ENCODE data around the gene UGT1A10.

UGT1A10 gene

DNA sequence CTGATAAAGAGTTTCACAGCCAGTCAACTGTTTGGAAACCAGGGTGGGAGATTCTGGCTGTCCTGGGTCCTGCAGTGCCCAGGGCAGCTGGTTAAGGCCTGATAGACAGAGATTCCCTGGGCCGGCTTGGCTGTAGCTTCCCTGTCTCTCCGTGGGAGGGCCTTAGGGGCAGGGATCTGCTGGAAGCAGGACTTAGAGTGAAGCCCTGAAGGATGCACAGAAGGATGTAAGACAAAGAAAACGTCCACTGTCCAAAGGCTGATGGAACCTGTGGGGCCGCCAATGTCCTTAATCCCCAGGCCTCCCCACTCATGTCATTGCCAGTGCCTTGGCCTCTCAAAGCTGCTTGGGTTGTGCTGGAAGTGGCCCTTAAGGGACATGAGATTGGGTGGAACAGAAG is 174.8 kb downstream of the UGT1A10 start:
- no peak for DNase-seq

DNA sequence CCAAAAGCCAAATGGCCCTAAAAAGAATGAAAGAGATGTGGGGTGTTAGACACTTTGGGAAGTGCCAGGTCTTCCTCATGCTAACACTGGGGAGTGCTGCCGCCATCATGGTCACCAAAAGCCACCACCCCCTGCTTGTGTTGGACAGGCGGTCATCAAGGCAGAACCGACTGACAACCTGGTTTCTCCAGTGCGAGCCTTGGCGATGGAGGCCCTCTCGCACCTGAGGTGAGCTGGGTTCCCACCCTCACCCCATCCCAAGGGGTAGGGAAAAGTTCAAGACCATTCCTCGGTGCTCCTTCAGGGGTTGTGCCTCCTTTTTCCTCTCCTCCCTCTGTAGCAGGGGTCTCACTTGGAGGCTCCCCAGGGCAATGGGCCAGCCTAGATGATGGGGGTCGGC is 175.5 kb downstream of the UGT1A10 start:
- DNase-seq: no peak

DNA sequence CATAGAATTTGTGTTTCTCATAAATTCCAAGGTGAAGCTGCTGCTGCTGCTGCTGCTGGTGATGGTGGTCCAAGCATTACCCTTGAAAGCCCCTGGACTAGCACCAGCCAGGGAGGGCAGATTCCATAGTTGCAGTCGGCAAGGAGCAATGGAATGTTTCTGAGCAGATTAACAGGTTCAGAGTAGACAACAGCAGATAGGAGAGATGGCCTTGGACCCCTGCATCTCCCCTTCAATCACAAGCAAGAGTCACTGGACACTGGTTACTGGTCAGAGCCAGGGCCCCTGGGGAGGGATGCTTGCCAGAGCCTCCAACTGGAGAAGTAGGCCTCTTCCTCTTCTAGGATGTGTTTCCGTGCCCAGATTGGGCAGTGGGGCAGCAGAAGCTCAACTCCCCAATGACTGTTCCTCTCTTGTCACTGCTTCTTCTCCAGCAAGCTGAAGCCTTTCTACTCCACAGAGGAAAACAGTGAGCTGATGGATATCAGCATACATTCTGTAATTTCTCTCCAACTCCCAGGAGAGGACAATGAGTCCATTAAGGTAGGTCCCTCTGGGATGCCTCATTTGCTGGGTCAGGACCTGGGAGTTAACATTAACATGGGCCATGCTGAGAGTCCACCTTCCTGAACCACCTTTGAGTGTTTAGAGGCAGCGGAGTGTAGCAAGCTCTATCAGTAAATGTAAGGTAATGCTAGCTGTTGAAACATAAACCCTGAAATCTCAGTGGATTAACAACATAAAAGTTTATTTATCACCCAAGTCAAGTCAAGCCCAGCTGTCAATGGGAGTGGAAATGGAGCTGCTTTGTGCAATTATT is 177.2 kb downstream of the UGT1A10 start:
- DNase-seq: no peak

DNA sequence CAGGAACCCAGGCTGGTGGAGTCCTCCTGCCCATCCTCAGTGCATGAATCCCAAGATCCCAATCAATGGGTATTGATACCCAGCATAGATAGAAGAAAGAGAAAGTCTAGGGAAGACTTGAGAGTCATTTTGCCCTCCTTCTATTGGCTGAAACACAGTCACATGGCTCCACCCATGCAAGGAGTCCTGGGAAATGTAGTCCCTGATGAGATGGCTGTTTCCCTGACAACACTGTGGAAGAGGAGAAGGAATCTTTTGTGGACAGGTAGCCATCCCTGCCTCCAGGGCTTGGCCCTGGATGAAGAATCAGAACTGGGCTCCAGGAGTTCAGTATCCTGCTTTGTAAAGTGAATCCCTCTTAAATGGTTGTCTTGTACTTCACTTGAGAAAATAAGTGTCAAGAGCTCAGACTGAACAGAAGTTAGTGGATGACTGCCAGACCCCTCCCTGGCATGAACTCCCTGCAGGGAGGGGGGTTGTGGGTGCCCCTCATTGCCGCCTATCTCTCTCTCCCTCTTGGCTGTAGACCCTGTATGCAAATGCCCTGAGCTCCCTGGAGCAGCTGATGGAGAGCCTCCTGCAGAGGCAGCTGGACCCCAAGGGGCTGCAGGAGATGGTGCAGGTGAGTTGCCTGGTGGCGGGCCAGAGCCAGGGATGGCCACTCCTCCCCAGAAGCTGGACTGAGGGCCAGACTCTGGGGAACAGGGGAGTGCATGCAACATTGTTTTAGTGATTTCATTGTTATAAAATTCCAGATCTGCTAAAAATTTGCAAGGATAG is 178.0 kb downstream of the UGT1A10 start:
- no peak for DNase-seq

DNA sequence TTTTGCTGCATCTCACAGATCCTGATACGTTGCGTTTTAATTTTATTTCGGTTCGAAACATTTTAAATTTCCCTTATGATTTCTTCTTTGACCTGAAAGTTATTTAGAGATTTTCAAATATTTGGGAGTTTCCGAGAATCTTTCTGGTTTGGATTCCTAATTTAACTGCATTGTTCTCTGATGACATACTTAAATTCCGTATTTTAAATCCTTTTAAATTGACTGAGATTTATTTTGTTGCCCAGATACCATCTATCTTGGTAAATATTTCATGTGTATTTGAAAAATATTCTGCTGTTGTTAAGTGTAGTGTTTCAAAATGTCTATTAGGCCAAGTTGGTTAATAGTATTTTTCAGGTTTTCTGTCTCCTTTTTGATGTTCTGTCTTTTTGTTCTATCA is 179.6 kb downstream of the UGT1A10 start:
- DNase-seq: no peak

DNA sequence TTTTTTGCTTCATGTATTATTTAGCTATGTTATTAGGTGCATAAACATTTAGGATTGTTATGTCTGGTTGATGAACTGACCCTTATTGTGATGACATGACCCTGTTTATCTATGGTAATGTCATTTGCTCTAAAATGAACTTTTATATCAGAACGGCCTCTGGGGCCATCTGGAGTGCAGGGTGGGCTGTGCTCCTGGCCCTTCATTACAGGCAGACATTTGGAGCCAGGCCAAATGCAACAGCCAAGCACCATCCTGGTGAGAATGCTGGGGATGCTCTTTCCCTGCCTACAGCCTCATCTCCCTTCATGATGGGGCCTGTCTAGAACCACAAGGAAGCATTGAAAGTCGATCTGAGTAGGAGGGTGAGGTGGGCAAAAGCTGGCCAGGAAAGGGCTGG is 180.1 kb downstream of the UGT1A10 start:
- no peak for DNase-seq

DNA sequence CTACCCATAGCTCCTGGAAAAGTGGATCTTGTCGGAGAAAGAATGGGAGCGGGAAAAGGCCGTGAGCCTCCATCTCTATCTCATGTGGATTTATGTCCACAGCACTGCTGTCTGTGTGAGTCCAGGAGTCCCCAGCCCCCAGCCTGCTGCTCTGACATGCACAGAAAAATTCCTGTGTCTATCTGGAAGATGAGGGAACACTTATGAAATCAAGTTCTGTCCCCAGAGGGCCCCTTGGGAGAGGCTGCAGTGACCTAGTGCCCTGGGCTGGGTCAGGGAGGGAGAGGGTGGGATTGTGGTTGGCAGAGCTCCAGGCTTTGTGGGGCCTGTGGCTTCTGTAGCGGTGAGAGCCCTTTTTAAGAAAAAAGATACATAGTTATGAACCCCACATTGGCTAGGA is 180.5 kb downstream of the UGT1A10 start:
- no peak for DNase-seq

DNA sequence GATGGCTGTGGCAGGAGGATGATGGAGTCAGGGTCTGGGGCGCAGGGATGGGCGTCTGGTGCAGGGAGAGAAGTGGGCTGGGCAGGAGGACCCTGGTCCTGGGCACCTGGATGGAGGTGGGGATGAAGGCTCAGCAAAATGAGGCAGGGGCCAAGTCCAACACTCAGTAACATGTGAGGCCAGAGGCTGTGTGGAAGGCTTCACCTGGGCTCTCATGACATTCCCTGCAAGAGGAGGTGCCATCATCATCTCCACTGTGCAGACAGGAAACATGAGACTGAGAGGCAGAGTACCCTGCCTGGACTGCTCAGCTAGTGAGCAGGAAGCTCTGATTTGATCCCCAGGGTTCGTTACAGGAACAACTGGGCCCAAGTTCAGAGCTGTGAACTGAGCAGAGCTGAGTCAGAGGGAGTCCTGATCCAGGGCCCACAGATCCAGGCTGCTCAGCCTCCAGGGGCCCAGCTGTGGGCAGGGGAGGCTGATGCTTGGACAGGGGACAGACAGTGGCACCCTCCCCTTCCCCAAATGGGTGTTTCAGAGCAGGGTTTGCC is 181.2 kb downstream of the UGT1A10 start:
- no peak for DNase-seq

DNA sequence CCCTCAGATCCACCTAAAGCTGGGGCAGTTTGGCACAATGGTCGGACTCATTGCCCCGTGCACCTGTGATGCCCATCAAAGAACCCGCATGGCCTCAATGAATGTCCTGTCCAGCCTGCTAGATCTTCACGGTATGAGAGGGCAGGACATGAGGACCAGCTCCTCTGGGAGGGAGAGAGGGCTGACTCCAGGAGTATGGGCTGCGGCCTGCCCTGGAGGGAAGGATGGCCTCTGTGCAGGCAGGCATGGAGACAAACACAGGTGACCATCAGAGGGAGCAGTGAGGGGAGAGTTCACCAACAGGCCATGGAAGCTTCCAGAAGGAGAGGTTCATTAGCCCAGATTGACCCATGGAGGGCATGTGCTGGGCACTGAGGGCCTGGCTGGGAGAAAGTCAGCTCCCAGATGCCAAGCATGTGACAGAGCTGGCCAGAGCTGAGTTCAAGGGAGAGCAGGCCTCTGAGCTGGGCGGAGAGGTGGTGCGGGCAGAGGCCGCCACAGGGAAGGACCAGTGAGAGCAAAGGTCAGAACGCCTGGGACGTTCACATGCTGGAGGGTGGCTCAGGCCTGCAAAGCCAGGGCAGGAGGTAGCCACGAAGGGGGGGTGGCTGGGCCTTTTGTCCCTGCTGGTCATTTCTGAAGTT is 181.9 kb downstream of the UGT1A10 start:
- DNase-seq: no peak

DNA sequence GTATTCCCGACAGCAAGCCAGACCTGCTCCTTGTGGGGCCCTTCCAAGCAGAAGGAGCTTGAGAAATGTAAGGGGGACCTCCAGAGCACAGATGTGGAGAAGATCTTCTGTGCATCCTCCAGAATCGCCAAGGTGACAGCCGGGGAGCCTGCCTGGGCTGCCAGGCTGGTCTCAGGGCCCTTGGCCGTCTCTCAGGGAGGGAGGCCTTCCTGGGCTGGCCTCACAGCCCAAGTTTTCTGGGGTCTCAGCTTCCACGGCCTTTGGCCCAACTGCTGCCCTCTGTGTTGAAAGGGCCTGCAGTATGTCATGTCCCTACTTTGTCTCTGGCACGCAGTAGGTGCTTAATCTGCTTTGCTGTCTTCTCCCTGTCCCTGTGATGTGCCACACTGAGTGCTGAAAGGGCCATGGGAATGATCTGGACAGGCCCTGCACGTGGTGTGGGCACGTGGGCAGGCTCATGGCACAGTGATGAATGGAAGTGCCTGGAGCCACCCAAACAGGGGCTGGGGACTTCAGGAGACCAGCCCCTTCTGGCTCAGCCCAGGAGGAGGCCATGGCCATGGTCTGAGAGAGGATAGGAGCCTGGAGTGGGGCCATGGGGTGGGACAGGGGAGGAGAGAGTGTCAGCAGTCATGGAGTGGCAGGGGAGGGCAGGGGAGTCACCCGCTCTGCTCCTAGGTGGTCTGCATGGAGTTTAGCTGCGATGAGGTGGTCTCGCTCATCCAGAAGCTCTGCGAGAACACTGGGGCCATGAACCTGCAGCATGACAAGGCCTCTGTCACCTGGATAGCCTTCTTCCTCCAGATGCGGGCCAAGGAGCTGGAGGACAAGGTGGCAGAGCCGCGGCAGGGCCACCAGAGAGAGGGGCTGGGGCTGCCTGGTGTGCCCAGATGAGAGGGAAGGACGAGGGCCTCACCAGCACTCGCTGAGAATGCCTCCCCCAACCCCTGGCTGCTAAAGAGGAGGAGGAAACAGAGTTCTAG is 182.7 kb downstream of the UGT1A10 start:
- DNase-seq: no peak

DNA sequence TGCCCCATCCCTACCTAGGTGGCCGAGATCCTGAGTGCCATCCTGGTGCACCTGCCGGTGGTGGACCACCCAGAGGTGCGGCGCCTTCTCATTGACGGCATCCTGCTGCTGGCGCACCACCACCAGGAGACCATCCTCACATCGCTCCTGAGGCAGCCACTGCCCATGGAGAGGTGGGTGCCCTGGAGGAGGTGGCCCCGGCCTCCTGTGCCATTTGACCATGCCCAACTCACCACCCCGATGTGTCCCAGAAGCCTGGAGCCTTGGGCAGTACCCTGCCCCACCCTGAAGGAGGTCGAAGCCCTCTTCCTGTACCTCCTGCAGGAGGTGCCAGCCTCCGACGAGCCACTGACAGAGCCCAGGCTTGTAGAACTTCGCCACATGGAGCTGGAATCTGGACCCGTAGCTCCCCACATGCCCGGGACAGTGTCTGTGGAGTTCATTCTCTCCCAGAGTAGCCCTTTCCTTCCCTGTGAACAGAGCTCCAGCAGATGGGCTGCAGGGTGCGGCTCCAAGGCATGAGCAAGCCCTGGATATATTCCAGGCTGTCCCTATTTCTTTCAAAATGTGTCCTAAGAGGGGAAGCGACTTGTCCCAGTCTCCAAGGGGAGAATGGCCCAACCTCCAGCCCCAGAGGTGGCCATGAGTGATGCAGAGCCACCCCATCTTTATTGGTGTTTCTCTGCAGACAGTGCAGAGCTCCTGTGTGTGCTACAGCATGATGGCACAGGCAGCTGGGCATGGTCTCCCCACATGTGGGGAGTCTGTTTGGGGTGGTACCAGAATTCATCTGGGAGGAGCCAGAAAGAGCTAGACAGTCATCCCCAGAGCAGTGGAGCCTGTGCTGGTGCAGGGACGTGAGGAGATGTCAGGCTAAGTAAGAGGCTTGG is 183.9 kb downstream of the UGT1A10 start:
- DNase-seq: no peak

DNA sequence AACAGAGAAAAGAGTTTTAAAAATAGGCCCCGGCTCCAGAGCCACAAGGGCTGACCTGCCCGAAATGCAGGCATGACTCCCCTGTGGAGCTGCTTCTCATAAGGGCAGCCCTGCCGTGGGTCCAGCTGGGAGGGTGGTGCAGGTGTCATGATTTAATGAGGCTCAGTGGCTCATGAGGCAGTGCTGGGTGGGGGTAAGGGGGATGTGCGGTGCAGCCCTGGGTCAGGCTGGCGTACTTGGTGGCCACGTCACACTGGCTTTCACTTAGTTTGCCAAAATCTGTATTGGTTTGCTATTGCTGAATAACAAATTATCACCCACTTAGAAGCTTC is 184.5 kb downstream of the UGT1A10 start:
- no peak for DNase-seq

DNA sequence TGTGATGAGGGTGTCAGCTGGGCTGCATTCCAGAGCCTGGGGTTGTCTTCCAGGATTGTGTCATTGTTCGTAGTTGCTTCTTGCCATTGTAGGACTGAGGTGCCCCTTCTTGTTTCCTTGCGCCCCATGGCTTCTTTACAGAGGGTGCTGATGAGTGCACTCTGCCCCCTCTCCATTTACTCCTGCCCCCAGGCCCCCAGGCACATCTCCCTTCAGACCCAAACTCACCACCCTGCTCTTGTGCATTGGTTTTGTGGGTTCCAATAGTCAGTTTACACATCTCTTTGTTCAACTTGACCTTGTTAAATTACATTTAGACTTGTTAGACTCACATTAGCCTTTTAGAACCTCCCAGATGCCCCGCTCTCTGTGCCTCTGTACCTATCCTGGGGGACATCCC is 184.9 kb downstream of the UGT1A10 start:
- no peak for DNase-seq

DNA sequence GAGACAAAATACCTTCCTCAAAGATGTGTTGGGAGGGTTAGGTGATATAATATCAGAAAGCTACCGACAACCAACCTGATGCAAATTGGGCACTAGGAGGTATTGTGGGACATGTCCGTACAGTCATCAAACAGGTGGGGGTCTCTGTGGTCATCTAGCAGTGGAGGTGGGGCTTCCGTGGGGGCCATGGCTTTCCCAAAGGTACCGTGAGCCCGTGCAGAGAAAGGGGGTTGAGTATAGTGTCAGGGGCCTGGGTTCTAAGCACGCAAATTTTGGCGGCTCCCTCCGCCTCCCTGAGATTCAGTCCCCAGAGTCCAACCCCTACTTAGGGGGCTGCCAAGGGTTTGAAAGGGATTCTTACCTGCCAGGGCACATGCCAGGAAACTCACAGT is 185.5 kb downstream of the UGT1A10 start:
- no peak for DNase-seq

DNA sequence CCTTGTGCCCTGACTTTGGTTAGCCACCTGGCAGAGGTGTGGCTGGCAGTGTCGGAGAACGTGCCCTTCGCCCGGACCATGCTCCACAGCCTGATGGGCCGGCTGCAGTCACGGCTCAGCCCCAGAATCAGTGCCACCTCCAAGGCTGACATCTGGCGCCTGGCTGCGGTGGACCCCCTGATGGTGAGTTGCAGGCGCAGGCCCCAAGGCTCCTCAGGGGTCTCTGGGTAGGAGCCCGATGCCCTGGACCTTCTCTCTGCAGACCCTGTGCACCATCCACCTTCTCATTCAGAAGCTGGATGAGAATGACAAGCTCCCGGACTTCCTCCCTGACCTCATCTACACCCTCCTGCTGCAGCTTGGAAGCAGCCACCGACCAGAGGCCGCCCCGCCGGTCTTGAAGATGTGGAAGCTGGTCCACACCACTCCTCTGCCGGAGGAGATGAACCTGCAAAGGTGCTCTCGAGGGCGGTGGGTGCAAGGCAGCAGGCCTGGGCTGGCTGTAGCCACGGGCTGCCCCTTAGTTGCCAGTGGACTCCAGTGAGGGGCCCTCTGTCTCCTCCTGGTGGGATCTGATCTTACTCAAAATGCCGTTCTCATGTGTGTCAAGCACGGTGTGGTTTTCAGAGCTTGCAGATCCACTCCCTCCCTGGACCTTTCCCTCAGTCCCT is 186.0 kb downstream of the UGT1A10 start:
- no peak for DNase-seq

Data from NCI-H1436 (cell line).